Esophagus muscularis mucosa (tissue), 4 donors: Measurements from ENCODE around the gene PIN4. TPM values are rescaled to one million over a fixed set of nuclear protein-coding genes. Genes with fewer than 3 reads are reported as not detected.
"Not testable (repeated sequence)": the region's sequence is repeated elsewhere in the genome, so short reads cannot be mapped to it uniquely, and the experiment has no call there.

Experiments used
- DNase-seq: peaks from one replicate; pipeline ENCODE4 v3.0.0-alpha.2; 2017; ENCODE audit errors: extremely low spot score
- H3K27ac ChIP-seq, 4 donors: fragments of 200-600 bp; sonication (generic); replicated peaks in 1 of 4; 1 replicate in 3 of 4; 2 replicates in 1 of 4; pipeline ENCODE4 v1.5.1; 2016 to 2019; ENCODE audit warnings: mild to moderate bottlenecking in 1 of 4
- H3K27me3 ChIP-seq, 4 donors: fragments of 200-600 bp; sonication (generic); one replicate each; pipeline versions ENCODE4 v1.5.1 to v1.6.0; 2016 to 2019
- H3K36me3 ChIP-seq, 4 donors: fragments of 200-600 bp; sonication (generic); one replicate each; pipeline ENCODE4 v1.5.1; 2016 to 2019
- H3K4me1 ChIP-seq, 4 donors: fragments of 200-600 bp; sonication (generic); one replicate each; pipeline ENCODE4 v1.5.1; 2016 to 2019
- H3K4me3 ChIP-seq, 4 donors: fragments of 200-600 bp; sonication (generic); 1 replicate in 2 of 4; 2 replicates in 2 of 4; pipeline ENCODE4 v1.5.1; 2016 to 2019; ENCODE audit warnings: mild to moderate bottlenecking in 4 of 4, moderate library complexity in 1 of 4
- H3K9me3 ChIP-seq, 4 donors: fragments of 200-600 bp; sonication (generic); 1 replicate in 3 of 4; 2 replicates in 1 of 4; pipeline ENCODE4 v1.5.1; 2016 to 2019
- CTCF ChIP-seq, 3 experiments: fragments of 200-600 bp in 2 of 3; fragments of 450-650 bp in 1 of 3; sonication (generic) in 2 of 3; IDR thresholded peaks; one replicate each; pipeline ENCODE4 v1.5.1; 2017 to 2019; ENCODE audit warnings: antibody characterized with exemption in 3 of 3, mild to moderate bottlenecking in 2 of 3, moderate library complexity in 1 of 3
- EP300 ChIP-seq: sonication (generic); formaldehyde crosslinking; IDR thresholded peaks from one replicate; pipeline ENCODE4 v1.6.1; 2017; ENCODE audit warnings: antibody characterized with exemption
- POLR2A ChIP-seq: fragments of 450-650 bp; IDR thresholded peaks from one replicate; pipeline ENCODE4 v1.6.1; 2017; ENCODE audit warnings: antibody characterized with exemption, moderate library complexity, mild to moderate bottlenecking, low read depth
- POLR2AphosphoS5 ChIP-seq, 2 donors: sonication (generic); formaldehyde crosslinking; IDR thresholded peaks; one replicate each; pipeline ENCODE4 v1.6.1; 2017; ENCODE audit warnings: antibody characterized with exemption in 2 of 2
- WGBS: methylation state at CpG from one replicate; pipeline ENCODE4 v1.1.5; 2018; 5-methylcytosine and 5-hydroxymethylcytosine counted together
- intact Hi-C: fragments of 100-400 bp; cut with DNase I; formaldehyde crosslinking; loops from one replicate; pipeline ENCODE4 v1.15.1; 2023
- total RNA-seq, 4 donors: library from RNA; depleted of rRNA; stranded (reverse); fragments of >200 nt; gene quantifications; one replicate each; pipeline versions ENCODE4 v1.1.0 to v1.2.1, GENCODE V29; 2016

The PIN4 gene
- total RNA-seq, 4 donors from 2014 or later, result 6.8 to 20.4 (median 11.5) TPM

- WGBS, result 69% methylated on average over 4 of the region's 4 CpGs
- intact Hi-C loops, result no loop called here
- no peak for DNase-seq
Observed at GRCh38 chrX:72165551-72165950, 16.0 kb upstream of the PIN4 start.

GRCh38 chrX:72169008-72169728, 12.4 kb upstream of the PIN4 start:
- Histone ChIP-seq H3K4me3 (peak overlapping the region in 3 of 4 donors; percentile 1 to 29 (median 24)), H3K4me1 (no peaks in the 10 kb centered on the region), H3K36me3 (no peaks in the 10 kb centered on the region), H3K27me3 (no peaks in the 10 kb centered on the region), H3K27ac (no peak overlapping the region), H3K9me3 (no peaks in the 10 kb centered on the region)
- DNase-seq, result no peak
- TF ChIP-seq POLR2A (no peak), EP300 (no peak), POLR2AphosphoS5 (IDR thresholded peaks at IDR 0.05) (no peak), CTCF (IDR thresholded peaks at IDR 0.05) (no peak)
- 67% methylated on average over 6 of the region's 6 CpGs for WGBS
- intact Hi-C loops, result no loop called here

More at GRCh38 chrX:72165551-72165950, 16.0 kb upstream of the PIN4 start:
- Histone ChIP-seq H3K4me1 (no peaks in the 10 kb centered on the region), H3K4me3 (no peak overlapping the region), H3K9me3 (no peaks in the 10 kb centered on the region), H3K36me3 (no peaks in the 10 kb centered on the region), H3K27me3 (no peaks in the 10 kb centered on the region), H3K27ac (no peak overlapping the region)
- TF ChIP-seq CTCF (IDR thresholded peaks at IDR 0.05) (no peak), POLR2A (no peak), EP300 (no peak), POLR2AphosphoS5 (IDR thresholded peaks at IDR 0.05) (no peak)

GRCh38 chrX:72176289-72176688, 5.3 kb upstream of the PIN4 start:
- 86% methylated on average over 2 of the region's 5 CpGs for WGBS
- H3K4me1 ChIP-seq, DNase-seq, intact Hi-C loops, H3K9me3 ChIP-seq, H3K27ac ChIP-seq, H3K27me3 ChIP-seq, H3K4me3 ChIP-seq, H3K36me3 ChIP-seq: not testable (repeated sequence)

- H3K36me3 ChIP-seq, result no peaks in the 10 kb centered on the region
- H3K4me1 ChIP-seq, result peaks cover 0 to 4% (median 0%) of the 10 kb centered on the region in 4 donors
- no peak for DNase-seq
- H3K9me3 ChIP-seq, result no peaks in the 10 kb centered on the region
- intact Hi-C loops, result no loop called here
- TF ChIP-seq POLR2A (no peak), CTCF (IDR thresholded peaks at IDR 0.05) (no peak), EP300 (no peak), POLR2AphosphoS5 (IDR thresholded peaks at IDR 0.05) (no peak)
- no peak overlapping the region for H3K27ac ChIP-seq
- no peaks in the 10 kb centered on the region for H3K27me3 ChIP-seq
- H3K4me3 ChIP-seq, result no peak overlapping the region
- WGBS, result 69% methylated on average over 2 of the region's 2 CpGs
Observed at GRCh38 chrX:72176981-72177380, 4.6 kb upstream of the PIN4 start.

GRCh38 chrX:72180539-72180938, 1.0 kb upstream of the PIN4 start:
- Histone ChIP-seq H3K4me3 (peak overlapping the region; percentile 62 to 79 (median 68)), H3K27me3 (no peaks in the 10 kb centered on the region), H3K4me1 (peaks cover 6 to 20% (median 16%) of the 10 kb centered on the region in 4 donors), H3K27ac (peak overlapping the region; percentile 68 to 81 (median 77)), H3K36me3 (no peaks in the 10 kb centered on the region), H3K9me3 (no peaks in the 10 kb centered on the region)
- 58% methylated on average over 1 of the region's 1 CpG for WGBS
- TF ChIP-seq POLR2AphosphoS5 (IDR thresholded peaks at IDR 0.05), result no peak
- no peak for TF ChIP-seq EP300
- TF ChIP-seq CTCF (IDR thresholded peaks at IDR 0.05), result no peak
- TF ChIP-seq POLR2A, result no peak
- no peak for DNase-seq
- intact Hi-C loops, result no loop called here
